Naive thymus-derived CD4-positive, alpha-beta T cell (primary cell): ENCODE data around the gene ZMYND11. TPM values are rescaled to one million over a fixed set of nuclear protein-coding genes. Genes with fewer than 3 reads are reported as not detected.

Experiments
- ATAC-seq: fragments of 150-1000 bp; cut with Tn5 transposase; 2 replicates; pipeline ENCODE4 v1.10.0; 2021; ENCODE audit warnings: mild to moderate bottlenecking, moderate library complexity
- CTCF ChIA-PET: fragments of 350-600 bp; sonication (Branson Sonifier 250); formaldehyde crosslinking; loops from one replicate; lab custom pipeline; 2021; ENCODE audit warnings: antibody characterized with exemption; lab: Charles Lee
- POLR2A ChIA-PET: fragments of 350-600 bp; sonication (Branson Sonifier 250); formaldehyde crosslinking; loops from one replicate; lab custom pipeline; 2021; ENCODE audit warnings: antibody characterized with exemption, inconsistent platforms; lab: Charles Lee
- DNase-seq, 9 donors: peaks; one replicate each; pipeline versions ENCODE4 v3.0.0 to v3.0.0-alpha.2; 2020 to 2022; ENCODE audit warnings: mixed read lengths in 1 of 9
- H3K27ac ChIP-seq: one replicate; pipeline ENCODE4 v1.7.0; 2013; ENCODE audit warnings: mild to moderate bottlenecking, low read depth, low read length, moderate library complexity
- H3K27me3 ChIP-seq, 2 donors: one replicate each; pipeline ENCODE4 v1.7.0; 2013; ENCODE audit warnings: low read length in 2 of 2, mild to moderate bottlenecking in 2 of 2, moderate library complexity in 2 of 2; ENCODE audit not compliant: control insufficient read depth in 2 of 2, insufficient read depth in 2 of 2
- H3K36me3 ChIP-seq, 3 experiments: 1 replicate in 2 of 3; 2 replicates in 1 of 3; pipeline ENCODE4 v1.7.0; 2013; ENCODE audit warnings: low read length in 3 of 3, mild to moderate bottlenecking in 3 of 3, moderate library complexity in 1 of 3; ENCODE audit not compliant: insufficient read depth in 3 of 3, control insufficient read depth in 2 of 3
- H3K4me1 ChIP-seq, 2 donors: one replicate each; pipeline ENCODE4 v1.7.0; 2013; ENCODE audit warnings: low read length in 2 of 2, mild to moderate bottlenecking in 2 of 2, moderate library complexity in 1 of 2; ENCODE audit not compliant: control insufficient read depth in 2 of 2, insufficient read depth in 2 of 2
- H3K4me3 ChIP-seq: 2 replicates; pipeline ENCODE4 v1.7.0; 2013; ENCODE audit warnings: mild to moderate bottlenecking, low read length
- H3K9me3 ChIP-seq, 3 experiments: 1 replicate in 2 of 3; 2 replicates in 1 of 3; pipeline ENCODE4 v1.7.0; 2013; ENCODE audit warnings: low read length in 3 of 3; ENCODE audit not compliant: control insufficient read depth in 2 of 3
- H3K27ac Mint-ChIP-seq, 9 donors: one replicate each; pipeline ENCODE4 v1.8.0; 2020 to 2022; ENCODE audit warnings: mixed read lengths in 9 of 9, mild to moderate bottlenecking in 8 of 9, moderate library complexity in 5 of 9, inconsistent platforms in 2 of 9
- H3K27me3 Mint-ChIP-seq, 5 donors: one replicate each; pipeline ENCODE4 v1.8.0; 2021 to 2022; ENCODE audit warnings: mixed read lengths in 5 of 5, mild to moderate bottlenecking in 1 of 5
- H3K36me3 Mint-ChIP-seq, 5 donors: one replicate each; pipeline ENCODE4 v1.8.0; 2020 to 2022; ENCODE audit warnings: mixed read lengths in 5 of 5, mild to moderate bottlenecking in 3 of 5, inconsistent platforms in 1 of 5
- H3K4me1 Mint-ChIP-seq, 7 donors: one replicate each; pipeline ENCODE4 v1.8.0; 2020 to 2022; ENCODE audit warnings: mixed read lengths in 7 of 7, mild to moderate bottlenecking in 3 of 7, inconsistent platforms in 1 of 7
- H3K4me3 Mint-ChIP-seq, 10 donors: one replicate each; pipeline ENCODE4 v1.8.0; 2020 to 2022; ENCODE audit warnings: mild to moderate bottlenecking in 10 of 10, mixed read lengths in 10 of 10, moderate library complexity in 6 of 10, inconsistent platforms in 2 of 10
- H3K9me3 Mint-ChIP-seq, 11 donors: one replicate each; pipeline ENCODE4 v1.8.0; 2020 to 2022; ENCODE audit warnings: mixed read lengths in 11 of 11, mild to moderate bottlenecking in 4 of 11, inconsistent platforms in 1 of 11, moderate library complexity in 1 of 11
- intact Hi-C, 2 donors: fragments of 100-400 bp; cut with micrococcal nuclease; formaldehyde crosslinking; loops; one replicate each; pipeline ENCODE4 v1.15.1; 2023
- polyA plus RNA-seq, 2 donors: library from polyadenylated mRNA; unstranded; fragments of 300-500 nt; fragmentation: Illumina TruSeq; gene quantifications; one replicate each; pipeline ENCODE4 v1.2.3, GENCODE V29; 2021
- total RNA-seq, 6 experiments: library from RNA in 5 of 6; stranded (reverse) in 5 of 6; gene quantifications; 1 replicate in 5 of 6; 2 replicates in 1 of 6; pipeline ENCODE4 v1.2.3 and lab custom pipeline; 2021 to 2026

ZMYND11 gene
- total and polyA plus RNA-seq, 7 experiments from 2014 or later: 25.7 to 63.1 (median 41.9) TPM

DNA sequence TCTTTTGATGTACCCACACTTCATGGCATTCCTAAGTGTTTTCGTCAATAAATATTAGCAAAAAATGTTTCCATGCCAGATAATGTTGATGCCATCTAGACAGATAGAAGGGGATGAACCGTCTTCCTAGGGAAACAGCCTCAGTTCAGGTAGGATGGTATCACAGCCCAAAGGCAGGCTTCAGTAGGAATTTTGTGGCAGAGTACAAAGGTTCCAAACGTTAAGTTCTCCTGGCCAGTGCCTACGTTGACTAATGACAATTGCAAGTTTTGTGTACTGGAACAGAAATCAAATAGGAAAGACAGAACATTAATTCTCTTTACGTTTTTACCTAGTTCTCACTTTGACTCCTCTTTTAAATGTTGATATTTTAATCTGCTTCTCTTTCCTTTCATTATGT is 75.0 kb downstream of the ZMYND11 start:
- POLR2A ChIA-PET: no interaction called here
- H3K36me3 Mint-ChIP-seq: peaks cover 3 to 42% (median 20%) of the 10 kb centered on the region in 5 donors
- intact Hi-C loops: no loop called here

DNA sequence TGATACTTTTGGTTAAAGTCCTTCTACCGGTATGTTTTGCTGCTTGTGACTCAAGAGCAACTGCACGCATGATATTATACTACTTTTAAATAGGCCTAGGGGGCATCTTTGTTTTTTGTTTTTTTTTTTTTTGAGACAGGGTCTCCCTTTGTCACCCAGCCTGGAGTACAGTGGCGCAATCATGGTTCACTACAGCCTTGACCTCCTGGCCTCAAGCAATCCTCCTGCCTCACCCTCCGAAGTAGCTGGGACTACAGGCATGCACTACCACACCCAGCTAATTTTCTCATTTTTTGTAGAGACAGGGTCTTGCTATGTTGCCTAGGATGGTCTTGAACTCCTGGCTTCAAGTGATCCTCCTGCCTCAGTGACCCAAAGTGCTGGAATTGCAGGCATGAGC is 80.2 kb downstream of the ZMYND11 start:
- H3K9me3 ChIP-seq: no peaks in the 10 kb centered on the region
- intact Hi-C loops: no loop called here
- no peak overlapping the region for H3K4me3 ChIP-seq
- POLR2A ChIA-PET: no interaction called here
- H3K27me3 ChIP-seq: no peaks in the 10 kb centered on the region
- CTCF ChIA-PET: no interaction called here
- peaks cover 3 to 8% of the 10 kb centered on the region in 2 donors for H3K4me1 ChIP-seq
- H3K27me3 Mint-ChIP-seq: no peaks in the 10 kb centered on the region
- peaks cover 6 to 30% (median 24%) of the 10 kb centered on the region in 7 donors for H3K4me1 Mint-ChIP-seq
- H3K27ac Mint-ChIP-seq: no peak overlapping the region
- ATAC-seq (no peak), DNase-seq (no peak)
- H3K4me3 Mint-ChIP-seq: no peak overlapping the region
- H3K36me3 Mint-ChIP-seq: peaks cover 0 to 25% (median 10%) of the 10 kb centered on the region in 5 donors
- H3K36me3 ChIP-seq: peaks cover 0 to 3% (median 0%) of the 10 kb centered on the region in 3 experiments
- no peak overlapping the region for H3K27ac ChIP-seq
- no peaks in the 10 kb centered on the region for H3K9me3 Mint-ChIP-seq

More for the DNA sequence above, 75.0 kb downstream of the ZMYND11 start:
- Mint-ChIP-seq H3K27ac (no peak overlapping the region), H3K4me3 (no peak overlapping the region), H3K4me1 (peaks cover 0 to 4% (median 0%) of the 10 kb centered on the region in 7 donors), H3K9me3 (peaks cover 0 to 4% (median 0%) of the 10 kb centered on the region in 11 donors), H3K27me3 (no peaks in the 10 kb centered on the region)
- no peaks in the 10 kb centered on the region for H3K27me3 ChIP-seq
- ATAC-seq (no peak), DNase-seq (no peak)
- no peaks in the 10 kb centered on the region for H3K4me1 ChIP-seq
- no peak overlapping the region for H3K27ac ChIP-seq
- H3K4me3 ChIP-seq: no peak overlapping the region
- CTCF ChIA-PET: no interaction called here
- H3K9me3 ChIP-seq: no peaks in the 10 kb centered on the region
- H3K36me3 ChIP-seq: no peaks in the 10 kb centered on the region

DNA sequence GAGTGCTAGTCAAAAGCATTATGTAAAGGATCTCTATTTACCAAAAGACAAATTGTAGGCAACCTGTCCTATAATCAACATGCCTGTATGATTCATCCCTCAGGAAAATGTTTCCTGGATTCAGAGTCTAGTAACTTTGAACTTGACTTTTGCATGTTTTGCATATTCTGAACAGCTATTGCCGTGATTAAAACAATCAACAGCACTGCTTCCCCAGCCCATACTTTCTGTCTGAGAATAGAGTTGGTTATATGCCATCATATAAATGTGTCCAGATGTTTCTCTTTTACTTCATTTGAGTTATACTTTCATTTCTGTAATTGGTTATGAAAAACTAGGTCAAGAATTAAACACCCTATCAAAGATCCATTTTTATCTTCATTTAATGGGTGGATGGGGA is 83.5 kb downstream of the ZMYND11 start:
- Histone ChIP-seq H3K27me3 (no peaks in the 10 kb centered on the region), H3K4me3 (no peak overlapping the region), H3K27ac (no peak overlapping the region), H3K9me3 (no peaks in the 10 kb centered on the region), H3K4me1 (peaks cover 3 to 8% of the 10 kb centered on the region in 2 donors), H3K36me3 (peaks cover 0 to 3% (median 0%) of the 10 kb centered on the region in 3 experiments)
- Mint-ChIP-seq H3K4me3 (peak overlapping the region in 2 of 10 donors; percentile 2 to 24), H3K36me3 (peaks cover 0 to 27% (median 8%) of the 10 kb centered on the region in 5 donors), H3K9me3 (no peaks in the 10 kb centered on the region), H3K4me1 (peaks cover 6 to 43% (median 24%) of the 10 kb centered on the region in 7 donors), H3K27ac (peak overlapping the region in 2 of 9 donors; percentile 17 to 28), H3K27me3 (no peaks in the 10 kb centered on the region)
- ATAC-seq: no peak
- CTCF ChIA-PET: no interaction called here
- intact Hi-C loops: no loop called here
- no peak for DNase-seq
- POLR2A ChIA-PET: interaction anchor here (0.6 kb wide), 1 partner anchor 141 kb away, joined by 3 read pairs; no protein-coding TSS in a partner anchor

DNA sequence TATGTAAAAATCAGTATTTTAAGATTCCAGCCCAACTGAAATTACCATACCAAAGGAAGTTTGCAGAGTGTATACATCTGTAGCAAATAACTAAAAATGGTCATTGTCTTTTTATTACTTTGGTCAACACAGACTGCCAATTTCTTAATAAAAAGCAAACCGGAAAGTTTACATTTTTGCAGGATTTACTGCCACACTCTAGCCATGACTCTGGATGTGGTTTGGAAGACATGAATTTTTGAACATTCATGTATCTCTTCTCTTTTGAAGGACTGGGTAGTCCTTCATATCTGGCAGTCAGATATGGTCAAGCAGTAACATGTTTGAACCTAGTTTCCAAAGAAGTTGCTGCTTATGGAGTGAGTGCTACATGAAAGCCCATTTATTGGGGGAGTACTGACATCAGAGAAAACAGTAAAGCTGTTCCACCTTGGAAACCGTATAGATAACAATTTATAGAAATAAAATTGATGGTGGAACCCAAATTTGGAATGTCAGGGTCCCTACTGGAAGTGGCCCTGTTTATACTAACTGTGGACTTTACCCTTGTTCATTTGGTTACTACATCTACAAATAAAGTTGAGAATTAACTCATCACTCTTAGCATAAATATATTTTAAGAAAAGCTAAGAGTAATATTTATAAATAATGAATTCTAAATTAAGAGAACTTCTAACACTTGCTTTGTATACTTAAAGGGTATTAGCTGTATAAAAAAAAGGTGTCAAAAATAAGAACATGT is 84.6 kb downstream of the ZMYND11 start:
- H3K4me1 ChIP-seq: peaks cover 3 to 8% of the 10 kb centered on the region in 2 donors
- no peak overlapping the region for H3K27ac Mint-ChIP-seq

DNA sequence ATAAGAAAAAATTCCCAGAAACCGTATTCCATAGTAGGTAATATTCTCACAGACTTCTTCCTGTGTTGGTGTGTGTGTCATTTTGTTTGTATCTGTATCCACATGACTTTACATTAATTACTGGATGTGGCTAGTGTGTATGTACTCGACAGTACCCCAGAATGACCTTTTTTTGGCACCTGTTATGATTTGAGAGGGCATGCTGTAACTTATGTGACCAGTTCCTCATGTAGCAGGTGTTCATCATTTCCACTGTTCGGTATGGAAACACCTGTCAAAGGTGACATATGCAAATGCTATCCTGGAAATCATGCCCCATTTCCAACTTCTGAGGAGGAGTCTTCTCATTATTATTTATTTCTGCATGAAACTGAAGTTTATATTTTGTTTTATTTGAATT is 89.3 kb downstream of the ZMYND11 start:
- H3K4me3 ChIP-seq: no peak overlapping the region
- Mint-ChIP-seq H3K4me1 (peaks cover 10 to 43% (median 20%) of the 10 kb centered on the region in 7 donors), H3K4me3 (no peak overlapping the region), H3K27ac (no peak overlapping the region), H3K36me3 (peaks cover 0 to 13% (median 4%) of the 10 kb centered on the region in 5 donors), H3K9me3 (no peaks in the 10 kb centered on the region), H3K27me3 (no peaks in the 10 kb centered on the region)
- ATAC-seq (no peak), DNase-seq (no peak)
- H3K9me3 ChIP-seq: no peaks in the 10 kb centered on the region
- peaks cover 0 to 6% of the 10 kb centered on the region in 2 donors for H3K4me1 ChIP-seq
- intact Hi-C loops: no loop called here
- ChIA-PET POLR2A (no interaction called here), CTCF (no interaction called here)
- H3K27ac ChIP-seq: no peak overlapping the region
- no peaks in the 10 kb centered on the region for H3K27me3 ChIP-seq
- no peaks in the 10 kb centered on the region for H3K36me3 ChIP-seq

More for the DNA sequence above, 84.6 kb downstream of the ZMYND11 start:
- H3K9me3 ChIP-seq: no peaks in the 10 kb centered on the region
- ChIA-PET POLR2A (no interaction called here), CTCF (no interaction called here)
- peaks cover 0 to 3% (median 0%) of the 10 kb centered on the region in 3 experiments for H3K36me3 ChIP-seq
- no peak overlapping the region for H3K4me3 ChIP-seq
- H3K27ac ChIP-seq: no peak overlapping the region
- Mint-ChIP-seq H3K27me3 (no peaks in the 10 kb centered on the region), H3K9me3 (no peaks in the 10 kb centered on the region), H3K4me1 (peaks cover 6 to 43% (median 24%) of the 10 kb centered on the region in 7 donors), H3K4me3 (no peak overlapping the region), H3K36me3 (peaks cover 0 to 24% (median 8%) of the 10 kb centered on the region in 5 donors)
- H3K27me3 ChIP-seq: no peaks in the 10 kb centered on the region
- ATAC-seq: no peak
- intact Hi-C loops: no loop called here
- DNase-seq: no peak

DNA sequence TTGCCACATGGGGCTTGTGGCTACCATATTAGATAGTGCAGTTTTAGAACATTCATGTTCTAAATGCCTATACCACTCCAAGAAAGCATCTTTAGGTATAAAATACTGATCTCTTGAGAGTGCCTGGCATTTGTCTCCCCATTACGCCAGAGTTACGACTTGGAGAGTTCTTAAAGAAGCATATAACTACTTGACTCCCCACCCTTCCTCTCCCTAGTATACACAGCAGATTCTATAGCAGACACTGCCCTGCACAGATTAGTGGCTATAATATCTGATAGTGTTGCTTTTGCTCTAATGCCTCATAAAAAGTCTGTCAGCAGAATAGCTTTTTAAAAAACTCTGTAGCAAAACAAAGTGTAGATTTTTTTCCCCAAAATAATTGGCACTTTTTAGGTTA is 90.8 kb downstream of the ZMYND11 start:
- ATAC-seq (no peak), DNase-seq (no peak)

More for the DNA sequence above, 90.8 kb downstream of the ZMYND11 start:
- Histone ChIP-seq H3K9me3 (no peaks in the 10 kb centered on the region), H3K27ac (no peak overlapping the region), H3K27me3 (no peaks in the 10 kb centered on the region), H3K4me3 (no peak overlapping the region), H3K36me3 (no peaks in the 10 kb centered on the region), H3K4me1 (no peaks in the 10 kb centered on the region)
- ChIA-PET POLR2A (no interaction called here), CTCF (no interaction called here)
- Mint-ChIP-seq H3K36me3 (peaks cover 0 to 11% (median 4%) of the 10 kb centered on the region in 5 donors), H3K27ac (no peak overlapping the region), H3K27me3 (no peaks in the 10 kb centered on the region), H3K4me3 (no peak overlapping the region), H3K4me1 (peaks cover 5 to 31% (median 9%) of the 10 kb centered on the region in 7 donors), H3K9me3 (no peaks in the 10 kb centered on the region)
- intact Hi-C loops: no loop called here
